Measurements from ENCODE around the gene SLA2. TPM values are rescaled to one million over a fixed set of nuclear protein-coding genes. Genes with fewer than 3 reads are reported as not detected.

SLA2 gene
- total and polyA plus RNA-seq, 10 donors: 2.6 to 16.3 (median 8.3) TPM

- Histone ChIP-seq H3K4me1 (peaks cover 0 to 70% (median 37%) of the 10 kb centered on the region in 6 donors), H3K27ac (no peak overlapping the region), H3K36me3 (no peaks in the 10 kb centered on the region), H3K9me3 (no peaks in the 10 kb centered on the region), H3K4me3 (no peak overlapping the region), H3K27me3 (replicated peaks in 1 of 7) (no peaks in the 10 kb centered on the region)
- WGBS, 5 donors: 44 to 49% (median 48%) methylated on average over 1 of the region's 1 CpG
- TF ChIP-seq POLR2A (IDR thresholded peaks at IDR 0.05): no peak
- no peak for TF ChIP-seq POLR2AphosphoS5 (IDR thresholded peaks at IDR 0.05)
- TF ChIP-seq, protein P1, sequence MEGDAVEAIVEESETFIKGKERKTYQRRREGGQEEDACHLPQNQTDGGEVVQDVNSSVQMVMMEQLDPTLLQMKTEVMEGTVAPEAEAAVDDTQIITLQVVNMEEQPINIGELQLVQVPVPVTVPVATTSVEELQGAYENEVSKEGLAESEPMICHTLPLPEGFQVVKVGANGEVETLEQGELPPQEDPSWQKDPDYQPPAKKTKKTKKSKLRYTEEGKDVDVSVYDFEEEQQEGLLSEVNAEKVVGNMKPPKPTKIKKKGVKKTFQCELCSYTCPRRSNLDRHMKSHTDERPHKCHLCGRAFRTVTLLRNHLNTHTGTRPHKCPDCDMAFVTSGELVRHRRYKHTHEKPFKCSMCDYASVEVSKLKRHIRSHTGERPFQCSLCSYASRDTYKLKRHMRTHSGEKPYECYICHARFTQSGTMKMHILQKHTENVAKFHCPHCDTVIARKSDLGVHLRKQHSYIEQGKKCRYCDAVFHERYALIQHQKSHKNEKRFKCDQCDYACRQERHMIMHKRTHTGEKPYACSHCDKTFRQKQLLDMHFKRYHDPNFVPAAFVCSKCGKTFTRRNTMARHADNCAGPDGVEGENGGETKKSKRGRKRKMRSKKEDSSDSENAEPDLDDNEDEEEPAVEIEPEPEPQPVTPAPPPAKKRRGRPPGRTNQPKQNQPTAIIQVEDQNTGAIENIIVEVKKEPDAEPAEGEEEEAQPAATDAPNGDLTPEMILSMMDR (IDR thresholded peaks at IDR 0.05 in 8 of 11, conservative IDR thresholded peaks at IDR 0.05 in 3 of 11): no peak
- no peak for DNase-seq
- intact Hi-C loops (cut with DNase I; ENCODE audit: low total_unique reads): loop anchor here (10.0 kb wide), 1 partner anchor 47 kb away; no protein-coding TSS in a partner anchor
Observed at GRCh38 chr20:36601540-36601939, 44.5 kb downstream of the SLA2 start.

GRCh38 chr20:36599912-36600345 is 46.1 kb downstream of the SLA2 start:
- Histone ChIP-seq H3K27ac (peak overlapping the region; percentile 3 to 74 (median 53)), H3K4me1 (peaks cover 5 to 75% (median 42%) of the 10 kb centered on the region in 6 donors), H3K4me3 (no peak overlapping the region), H3K27me3 (replicated peaks in 1 of 7) (no peaks in the 10 kb centered on the region), H3K9me3 (no peaks in the 10 kb centered on the region), H3K36me3 (no peaks in the 10 kb centered on the region)
- DNase-seq: no peak
- TF ChIP-seq, protein P1 (IDR thresholded peaks at IDR 0.05 in 8 of 11, conservative IDR thresholded peaks at IDR 0.05 in 3 of 11): no peak
- TF ChIP-seq POLR2A (IDR thresholded peaks at IDR 0.05): no peak
- TF ChIP-seq POLR2AphosphoS5 (IDR thresholded peaks at IDR 0.05): no peak
- 11 to 28% (median 16%) methylated on average over 5 of the region's 5 CpGs for WGBS, 5 donors
- intact Hi-C loops (cut with DNase I; ENCODE audit: low total_unique reads): loop anchor here (10.0 kb wide), 1 partner anchor 45 kb away; no protein-coding TSS in a partner anchor

DNA sequence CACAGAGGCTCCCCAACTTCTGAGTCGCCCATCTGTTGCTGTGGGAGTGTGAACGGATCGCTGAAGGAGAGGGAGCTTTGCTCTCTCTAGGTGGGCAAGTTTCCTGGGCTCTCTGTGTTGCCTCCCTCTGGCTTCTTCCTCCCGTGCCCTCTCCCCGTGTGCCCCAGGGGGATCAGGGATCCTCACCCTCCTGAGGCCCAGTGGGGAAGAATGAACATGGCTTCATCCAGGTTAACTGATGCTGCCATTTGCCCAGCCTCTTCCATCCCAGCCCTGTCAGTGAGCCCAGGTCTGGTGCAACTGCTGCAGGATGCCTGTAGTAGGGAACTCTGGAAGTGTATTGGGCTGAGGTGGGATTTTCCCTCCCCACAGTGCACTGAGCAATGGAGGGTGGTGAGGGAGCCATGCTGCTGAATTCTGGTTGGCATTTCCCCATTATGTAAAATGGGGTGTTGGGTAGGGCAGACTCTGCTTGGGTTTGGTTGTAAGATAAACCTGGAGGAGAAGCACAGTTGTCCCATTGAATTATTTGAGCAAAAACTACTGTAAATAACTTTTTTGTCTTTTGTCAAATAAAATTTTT is 52.6 kb downstream of the SLA2 start:
- Histone ChIP-seq H3K27ac (peak overlapping the region in 7 of 8 donors; percentile 53 to 89 (median 87)), H3K4me1 (peaks cover 12 to 79% (median 37%) of the 10 kb centered on the region in 6 donors), H3K36me3 (peaks cover 0 to 42% (median 9%) of the 10 kb centered on the region in 6 donors), H3K9me3 (no peaks in the 10 kb centered on the region), H3K4me3 (no peak overlapping the region), H3K27me3 (replicated peaks in 1 of 7) (no peaks in the 10 kb centered on the region)
- DNase-seq: no peak
- 81 to 92% (median 91%) methylated on average over 5 of the region's 5 CpGs for WGBS, 5 donors
- intact Hi-C loops (cut with DNase I; ENCODE audit: low total_unique reads): no loop called here
- peak in 1 of 3 donors; percentile 31 for TF ChIP-seq POLR2AphosphoS5 (IDR thresholded peaks at IDR 0.05)
- no peak for TF ChIP-seq POLR2A (IDR thresholded peaks at IDR 0.05)

DNA sequence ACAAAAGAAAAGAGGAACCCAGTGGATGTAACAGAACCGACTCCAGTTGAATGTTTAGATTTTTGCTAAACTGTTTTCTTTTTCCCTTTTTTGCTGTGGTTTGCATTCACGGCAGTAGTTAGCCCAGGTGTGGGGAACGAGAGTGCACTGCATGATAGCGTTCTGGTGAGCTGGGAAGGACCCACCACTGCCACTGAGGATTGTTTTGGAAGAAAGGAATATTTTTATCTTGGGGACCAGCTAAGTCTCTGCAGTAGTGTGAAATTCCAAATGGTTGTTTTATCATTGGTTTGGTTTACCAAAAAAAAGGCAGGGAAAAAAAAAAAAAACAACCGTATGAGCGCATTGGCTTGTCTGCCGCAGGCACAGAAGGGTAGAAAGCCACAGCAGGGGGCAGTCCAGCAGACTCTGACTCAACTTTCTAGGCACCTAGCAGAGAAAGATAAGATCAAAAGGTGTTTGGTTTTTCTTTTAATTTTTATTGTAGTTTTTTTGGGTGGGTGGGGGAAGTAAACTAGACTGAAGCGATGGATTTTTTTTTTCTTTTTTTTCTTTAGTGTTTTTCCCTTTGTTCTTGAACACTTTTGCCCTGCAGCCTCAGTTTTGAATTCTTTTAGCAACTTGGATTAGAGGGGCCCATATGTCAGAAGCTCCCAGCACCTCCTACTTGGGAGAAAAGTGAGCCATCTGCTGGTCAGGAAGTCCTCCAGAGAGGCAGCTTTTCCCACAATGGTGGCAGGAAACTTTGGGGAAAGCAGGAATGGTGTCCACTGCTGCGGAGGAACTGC is 53.9 kb downstream of the SLA2 start:
- TF ChIP-seq POLR2A (IDR thresholded peaks at IDR 0.05) (no peak), POLR2AphosphoS5 (IDR thresholded peaks at IDR 0.05) (no peak)
- TF ChIP-seq, protein P1 (IDR thresholded peaks at IDR 0.05 in 8 of 11, conservative IDR thresholded peaks at IDR 0.05 in 3 of 11): peak in 4 of 11 experiments; percentile 13 to 27 (median 22)
- Histone ChIP-seq H3K27me3 (replicated peaks in 1 of 7) (no peaks in the 10 kb centered on the region), H3K36me3 (peaks cover 0 to 49% (median 9%) of the 10 kb centered on the region in 6 donors), H3K4me1 (peaks cover 12 to 83% (median 37%) of the 10 kb centered on the region in 6 donors), H3K4me3 (no peak overlapping the region), H3K27ac (peak overlapping the region in 5 of 8 donors; percentile 13 to 89 (median 46)), H3K9me3 (no peaks in the 10 kb centered on the region)
- intact Hi-C loops (cut with DNase I; ENCODE audit: low total_unique reads): no loop called here
- DNase-seq: no peak
- WGBS, 5 donors: 68 to 79% (median 73%) methylated on average over 9 of the region's 9 CpGs
